GM18858 (cell line): Measurements from ENCODE around the gene ALS2CL.
"Not testable (repeated sequence)": the region's sequence is repeated elsewhere in the genome, so short reads cannot be mapped to it uniquely, and the experiment has no call there.

Source experiments
- ATAC-seq: cut with Tn5 transposase; IDR thresholded peaks from one replicate; pipeline ENCODE4 v1.9.1; 2021; ENCODE audit not compliant: unreplicated experiment

Gene ALS2CL

GRCh38 chr3:46705022-46705530 lies 11.6 kb upstream of the ALS2CL start:
- no peak for ATAC-seq

GRCh38 chr3:46704346-46704745 lies 10.9 kb upstream of the ALS2CL start:
- ATAC-seq = not testable (repeated sequence)

- no peak for ATAC-seq
Measured at GRCh38 chr3:46703013-46703520, 9.6 kb upstream of the ALS2CL start.

GRCh38 chr3:46702246-46703012 lies 8.9 kb upstream of the ALS2CL start:
- no peak for ATAC-seq

- no peak for ATAC-seq
Measured at GRCh38 chr3:46701181-46701939, 7.9 kb upstream of the ALS2CL start, which contains the start of gene TMIE. Gene TMIE, plus strand, starts transcription at chr3:46701392. Its CDS starts 96 bp downstream, at chr3:46701488.

- no peak for ATAC-seq
Measured at GRCh38 chr3:46700772-46701171, 7.3 kb upstream of the ALS2CL start.

GRCh38 chr3:46699676-46700523 lies 6.4 kb upstream of the ALS2CL start:
- ATAC-seq = no peak

- ATAC-seq = no peak
Measured at GRCh38 chr3:46695962-46696894, 2.7 kb upstream of the ALS2CL start.

GRCh38 chr3:46695177-46695961 lies 1.9 kb upstream of the ALS2CL start:
- ATAC-seq = no peak

- ATAC-seq = no peak
Measured at GRCh38 chr3:46694520-46694919, 1.0 kb upstream of the ALS2CL start.

- ATAC-seq = no peak
Measured at GRCh38 chr3:46693892-46694226, 380 bp upstream of the ALS2CL start.

GRCh38 chr3:46692566-46692990 lies 901 bp downstream of the ALS2CL start:
- ATAC-seq = no peak

- no peak for ATAC-seq
Measured at GRCh38 chr3:46690798-46691197, 2.7 kb downstream of the ALS2CL start.

GRCh38 chr3:46685446-46685845 lies 8.0 kb downstream of the ALS2CL start:
- no peak for ATAC-seq

- ATAC-seq = no peak
Measured at GRCh38 chr3:46684891-46685290, 8.6 kb downstream of the ALS2CL start.

- no peak for ATAC-seq
Measured at GRCh38 chr3:46682974-46683373, 10.5 kb downstream of the ALS2CL start.

- no peak for ATAC-seq
Measured at GRCh38 chr3:46681856-46682540, 11.5 kb downstream of the ALS2CL start.

- no peak for ATAC-seq
Measured at GRCh38 chr3:46681387-46681786, 12.1 kb downstream of the ALS2CL start.
